Amygdala (tissue), 56 donors: Measurements from ENCODE around the gene SLC25A48.
A peak's percentile ranks its signal among the peaks of the same experiment; 100 is the strongest.
"Not testable (repeated sequence)": the region's sequence is repeated elsewhere in the genome, so short reads cannot be mapped to it uniquely, and the experiment has no call there.

ENCODE experiments used
- DNase-seq, 56 donors: peaks; one replicate each; lab custom pipeline; 2025; lab: John Stamatoyannopoulos, UW

SLC25A48 gene

GRCh38 chr5:135829681-135830383 is 4.6 kb upstream of the SLC25A48 start:
- DNase-seq = peak in 48 of 56 donors; percentile 16 to 82 (median 54)

- DNase-seq = no peak
These were observed 4.1 kb upstream of the SLC25A48 start for GRCh38 chr5:135830384-135830700.

GRCh38 chr5:135830876-135831275 is 3.6 kb upstream of the SLC25A48 start:
- DNase-seq = no peak

GRCh38 chr5:135831439-135831838 is 3.0 kb upstream of the SLC25A48 start:
- DNase-seq = no peak

GRCh38 chr5:135831851-135832555 is 2.5 kb upstream of the SLC25A48 start:
- DNase-seq = no peak

- peak in 3 of 56 donors; percentile 30 to 45 (median 38) for DNase-seq
These were observed 1.2 kb upstream of the SLC25A48 start for GRCh38 chr5:135832941-135833920.

GRCh38 chr5:135833961-135834638 is 363 bp upstream of the SLC25A48 start:
- peak in 11 of 56 donors; percentile 17 to 55 (median 39) for DNase-seq

GRCh38 chr5:135835766-135836165 is 1.3 kb downstream of the SLC25A48 start:
- no peak for DNase-seq

GRCh38 chr5:135838395-135838794 is 3.9 kb downstream of the SLC25A48 start:
- DNase-seq = not testable (repeated sequence)

- no peak for DNase-seq
These were observed 5.1 kb downstream of the SLC25A48 start for GRCh38 chr5:135839566-135839965.

- DNase-seq = no peak
These were observed 6.5 kb downstream of the SLC25A48 start for GRCh38 chr5:135840959-135841358.

GRCh38 chr5:135842737-135843136 is 8.3 kb downstream of the SLC25A48 start:
- DNase-seq = peak in 28 of 56 donors; percentile 17 to 72 (median 34)

GRCh38 chr5:135843571-135844337 is 9.3 kb downstream of the SLC25A48 start:
- DNase-seq = peak in 40 of 56 donors; percentile 17 to 85 (median 53)

GRCh38 chr5:135846311-135846710 is 11.8 kb downstream of the SLC25A48 start:
- no peak for DNase-seq

GRCh38 chr5:135847976-135848375 is 13.5 kb downstream of the SLC25A48 start:
- no peak for DNase-seq

- no peak for DNase-seq
These were observed 15.8 kb downstream of the SLC25A48 start for GRCh38 chr5:135850231-135850630.

- no peak for DNase-seq
These were observed 16.2 kb downstream of the SLC25A48 start for GRCh38 chr5:135850671-135851070.

- DNase-seq = peak in 29 of 56 donors; percentile 10 to 76 (median 31)
These were observed 16.9 kb downstream of the SLC25A48 start for GRCh38 chr5:135851186-135851914.
